8988T (cell line): Measurements from ENCODE around the gene RNF11.

ENCODE experiments used
- DNase-seq: peaks from one replicate; pipeline ENCODE4 v3.0.0; 2011

The RNF11 gene

DNA sequence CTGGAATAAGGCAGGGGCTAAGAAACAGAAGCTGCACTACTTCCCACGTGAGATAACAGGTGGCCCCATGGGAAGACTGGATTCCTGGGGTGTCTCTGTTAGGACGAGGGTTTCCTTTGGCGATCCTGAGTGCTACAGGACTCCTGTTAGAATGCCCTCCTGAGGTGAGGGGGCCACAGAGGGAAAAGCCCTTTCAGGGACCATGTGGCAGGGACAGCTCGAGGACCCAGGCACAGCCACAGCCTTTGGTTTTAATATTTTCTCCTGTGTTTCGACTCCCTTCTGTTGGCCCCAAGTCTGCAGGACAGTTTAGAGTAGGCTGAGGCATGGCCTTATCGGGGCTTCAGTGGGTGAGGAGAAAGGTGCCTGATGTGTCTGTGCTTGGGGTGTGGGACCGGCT, 81.7 kb downstream of the RNF11 start:
- DNase-seq: no peak

- no peak for DNase-seq
Observed at GRCh38 chr1:51320967-51321923, 85.2 kb downstream of the RNF11 start.

DNA sequence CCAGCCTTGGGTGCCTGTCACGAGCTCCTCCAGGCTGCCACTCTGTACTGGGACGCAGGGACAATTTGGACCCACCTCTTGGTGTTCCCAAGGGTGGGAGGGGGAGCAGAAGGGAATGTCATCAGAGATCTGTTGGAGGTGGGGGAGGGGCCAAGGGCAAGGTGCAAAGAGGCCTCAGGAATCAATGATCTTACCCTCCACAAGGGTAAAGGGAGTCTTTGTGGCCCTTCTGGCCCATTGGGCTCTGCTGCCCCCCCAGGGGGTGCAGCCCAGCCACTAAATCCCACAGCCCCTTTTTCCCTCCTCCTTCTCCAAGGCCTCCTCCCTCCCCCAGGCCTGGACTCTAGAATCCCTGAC, 85.8 kb downstream of the RNF11 start:
- DNase-seq: no peak

- no peak for DNase-seq
Observed at GRCh38 chr1:51322417-51323101, 86.5 kb downstream of the RNF11 start.
